Measurements from ENCODE around the gene AAK1. TPM values are rescaled to one million over a fixed set of nuclear protein-coding genes. Genes with fewer than 3 reads are reported as not detected.

AAK1 gene
- total and polyA plus RNA-seq, 2 donors (not counting 1 experiment from before 2014, with no cell fraction given) = 43.5 to 45.7 TPM

- Histone ChIP-seq H3K79me2 (ENCODE audit: control insufficient read depth, insufficient read depth, low read length) (peaks cover 47% of the 10 kb centered on the region), H3K4me1 (ENCODE audit: control insufficient read depth, extremely low read depth, insufficient read depth, low read length) (peaks cover 5% of the 10 kb centered on the region), H3K4me3 (replicated peaks in 1 of 4; ENCODE audit: control extremely low read depth in 1 of 4, insufficient read depth in 1 of 4, low read depth in 3 of 4, low read length in 4 of 4) (no peak overlapping the region), H3K9me3 (ENCODE audit: control insufficient read depth, insufficient read depth, low read depth, low read length) (no peaks in the 10 kb centered on the region), H2AFZ (ENCODE audit: low read length) (no peak overlapping the region), H3K4me2 (ENCODE audit: extremely low read depth, insufficient read depth, low read length) (no peak overlapping the region), H3K27ac (ENCODE audit: insufficient read depth, low read length) (no peak overlapping the region), H4K20me1 (ENCODE audit: control insufficient read depth, extremely low read depth, insufficient read depth, low read length) (no peaks in the 10 kb centered on the region), H3K9ac (ENCODE audit: insufficient read depth, low read length) (no peak overlapping the region), H3K27me3 (ENCODE audit: control insufficient read depth, insufficient read depth, low read length) (no peaks in the 10 kb centered on the region), H3K36me3 (ENCODE audit: control insufficient read depth, insufficient read depth, low read length) (no peaks in the 10 kb centered on the region)
- no peak for TF ChIP-seq CTCF (conservative IDR thresholded peaks at IDR 0.05 in 1 of 2, IDR thresholded peaks at IDR 0.05 in 1 of 2; ENCODE audit: low read depth in 1 of 2, low read length in 2 of 2)
- no peak for TF ChIP-seq EZH2 (IDR thresholded peaks at IDR 0.05; ENCODE audit: low read length, missing control alignments)
- DNase-seq (ENCODE audit: low read depth in 2 of 2) = no peak
These were observed 75.6 kb downstream of the AAK1 start for GRCh38 chr2:69567909-69568300.

- Histone ChIP-seq H3K27ac (ENCODE audit: insufficient read depth, low read length) (no peak overlapping the region), H3K4me1 (ENCODE audit: control insufficient read depth, extremely low read depth, insufficient read depth, low read length) (peaks cover 5% of the 10 kb centered on the region), H3K9me3 (ENCODE audit: control insufficient read depth, insufficient read depth, low read depth, low read length) (no peaks in the 10 kb centered on the region), H3K36me3 (ENCODE audit: control insufficient read depth, insufficient read depth, low read length) (no peaks in the 10 kb centered on the region), H4K20me1 (ENCODE audit: control insufficient read depth, extremely low read depth, insufficient read depth, low read length) (no peaks in the 10 kb centered on the region), H2AFZ (ENCODE audit: low read length) (no peak overlapping the region), H3K4me3 (replicated peaks in 1 of 4; ENCODE audit: control extremely low read depth in 1 of 4, insufficient read depth in 1 of 4, low read depth in 3 of 4, low read length in 4 of 4) (no peak overlapping the region), H3K79me2 (ENCODE audit: control insufficient read depth, insufficient read depth, low read length) (peaks cover 49% of the 10 kb centered on the region), H3K4me2 (ENCODE audit: extremely low read depth, insufficient read depth, low read length) (no peak overlapping the region), H3K27me3 (ENCODE audit: control insufficient read depth, insufficient read depth, low read length) (no peaks in the 10 kb centered on the region), H3K9ac (ENCODE audit: insufficient read depth, low read length) (no peak overlapping the region)
- TF ChIP-seq EZH2 (IDR thresholded peaks at IDR 0.05; ENCODE audit: low read length, missing control alignments) (no peak), CTCF (conservative IDR thresholded peaks at IDR 0.05 in 1 of 2, IDR thresholded peaks at IDR 0.05 in 1 of 2; ENCODE audit: low read depth in 1 of 2, low read length in 2 of 2) (no peak)
- peak; percentile 23 to 59 for DNase-seq (ENCODE audit: low read depth in 2 of 2)
These were observed 76.2 kb downstream of the AAK1 start for GRCh38 chr2:69567157-69567908.

- no peak for DNase-seq (ENCODE audit: low read depth in 2 of 2)
- TF ChIP-seq CTCF (conservative IDR thresholded peaks at IDR 0.05 in 1 of 2, IDR thresholded peaks at IDR 0.05 in 1 of 2; ENCODE audit: low read depth in 1 of 2, low read length in 2 of 2) = no peak
- TF ChIP-seq EZH2 (IDR thresholded peaks at IDR 0.05; ENCODE audit: low read length, missing control alignments) = no peak
- Histone ChIP-seq H3K27me3 (ENCODE audit: control insufficient read depth, insufficient read depth, low read length) (no peaks in the 10 kb centered on the region), H2AFZ (ENCODE audit: low read length) (no peak overlapping the region), H3K4me2 (ENCODE audit: extremely low read depth, insufficient read depth, low read length) (no peak overlapping the region), H3K27ac (ENCODE audit: insufficient read depth, low read length) (no peak overlapping the region), H3K36me3 (ENCODE audit: control insufficient read depth, insufficient read depth, low read length) (no peaks in the 10 kb centered on the region), H4K20me1 (ENCODE audit: control insufficient read depth, extremely low read depth, insufficient read depth, low read length) (no peaks in the 10 kb centered on the region), H3K9ac (ENCODE audit: insufficient read depth, low read length) (no peak overlapping the region), H3K79me2 (ENCODE audit: control insufficient read depth, insufficient read depth, low read length) (peaks cover 48% of the 10 kb centered on the region), H3K9me3 (ENCODE audit: control insufficient read depth, insufficient read depth, low read depth, low read length) (no peaks in the 10 kb centered on the region), H3K4me1 (ENCODE audit: control insufficient read depth, extremely low read depth, insufficient read depth, low read length) (peaks cover 5% of the 10 kb centered on the region), H3K4me3 (replicated peaks in 1 of 4; ENCODE audit: control extremely low read depth in 1 of 4, insufficient read depth in 1 of 4, low read depth in 3 of 4, low read length in 4 of 4) (no peak overlapping the region)
These were observed 76.9 kb downstream of the AAK1 start for GRCh38 chr2:69566669-69567068.

All from fibroblast of lung (primary cell).